ENCODE results near the gene MYO5B.
A peak's percentile ranks its signal among the peaks of the same experiment; 100 is the strongest.

The MYO5B gene

GRCh38 chr18:50061876-50062517 lies 132.9 kb downstream of the MYO5B start:
- DNase-seq, result no peak

- DNase-seq, result no peak
Observed at GRCh38 chr18:50060822-50061221, 134.1 kb downstream of the MYO5B start.

GRCh38 chr18:50058731-50059130 lies 136.2 kb downstream of the MYO5B start:
- DNase-seq, result no peak

- DNase-seq, result no peak
Observed at GRCh38 chr18:50057009-50057408, 137.9 kb downstream of the MYO5B start.

- DNase-seq, result no peak
Observed at GRCh38 chr18:50056185-50056584, 138.8 kb downstream of the MYO5B start.

- DNase-seq, result no peak
Observed at GRCh38 chr18:50055488-50055887, 139.5 kb downstream of the MYO5B start.

- no peak for DNase-seq
Observed at GRCh38 chr18:50053111-50053510, 141.8 kb downstream of the MYO5B start.

GRCh38 chr18:50051288-50051687 lies 143.7 kb downstream of the MYO5B start:
- no peak for DNase-seq

GRCh38 chr18:50045126-50045525 lies 149.8 kb downstream of the MYO5B start:
- no peak for DNase-seq

GRCh38 chr18:50044402-50044801 lies 150.5 kb downstream of the MYO5B start:
- no peak for DNase-seq

- no peak for DNase-seq
Observed at GRCh38 chr18:50042611-50043010, 152.3 kb downstream of the MYO5B start.

GRCh38 chr18:50039746-50040145 lies 155.2 kb downstream of the MYO5B start:
- DNase-seq, result no peak

GRCh38 chr18:50038448-50038847 lies 156.5 kb downstream of the MYO5B start:
- DNase-seq, result no peak

- no peak for DNase-seq
Observed at GRCh38 chr18:50034029-50034428, 160.9 kb downstream of the MYO5B start.

GRCh38 chr18:50033004-50033403 lies 161.9 kb downstream of the MYO5B start:
- DNase-seq, result no peak

GRCh38 chr18:50030146-50030545 lies 164.8 kb downstream of the MYO5B start:
- DNase-seq, result no peak

- no peak for DNase-seq
Observed at GRCh38 chr18:50027996-50028395, 167.0 kb downstream of the MYO5B start.

- no peak for DNase-seq
Observed at GRCh38 chr18:50024466-50024865, 170.5 kb downstream of the MYO5B start.

- DNase-seq, result no peak
Observed at GRCh38 chr18:50022985-50023384, 172.0 kb downstream of the MYO5B start.

- DNase-seq, result no peak
Observed at GRCh38 chr18:50014606-50015005, 180.3 kb downstream of the MYO5B start.

- no peak for DNase-seq
Observed at GRCh38 chr18:50013363-50014138, 181.4 kb downstream of the MYO5B start.

- no peak for DNase-seq
Observed at GRCh38 chr18:50011813-50012435, 183.0 kb downstream of the MYO5B start.

- DNase-seq, result peak; percentile 21
Observed at GRCh38 chr18:50009773-50010335, 185.1 kb downstream of the MYO5B start.

- no peak for DNase-seq
Observed at GRCh38 chr18:50008306-50008705, 186.6 kb downstream of the MYO5B start.
